Breast epithelium (tissue), 3 donors: ENCODE measurements around the gene RAP1GAP2.

ENCODE experiments used
- POLR2A ChIP-seq: fragments of 450-650 bp; IDR thresholded peaks from one replicate; pipeline ENCODE4 v1.6.1; 2016; ENCODE audit warnings: antibody characterized with exemption, mild to moderate bottlenecking, moderate library complexity
- TF ChIP-seq, protein P1 (sequence below), 3 donors: fragments of 450-650 bp; IDR thresholded peaks; one replicate each; pipeline ENCODE4 v1.5.1; 2016 to 2017; ENCODE audit warnings: antibody characterized with exemption in 3 of 3, mild to moderate bottlenecking in 3 of 3, moderate library complexity in 3 of 3

DNA sequence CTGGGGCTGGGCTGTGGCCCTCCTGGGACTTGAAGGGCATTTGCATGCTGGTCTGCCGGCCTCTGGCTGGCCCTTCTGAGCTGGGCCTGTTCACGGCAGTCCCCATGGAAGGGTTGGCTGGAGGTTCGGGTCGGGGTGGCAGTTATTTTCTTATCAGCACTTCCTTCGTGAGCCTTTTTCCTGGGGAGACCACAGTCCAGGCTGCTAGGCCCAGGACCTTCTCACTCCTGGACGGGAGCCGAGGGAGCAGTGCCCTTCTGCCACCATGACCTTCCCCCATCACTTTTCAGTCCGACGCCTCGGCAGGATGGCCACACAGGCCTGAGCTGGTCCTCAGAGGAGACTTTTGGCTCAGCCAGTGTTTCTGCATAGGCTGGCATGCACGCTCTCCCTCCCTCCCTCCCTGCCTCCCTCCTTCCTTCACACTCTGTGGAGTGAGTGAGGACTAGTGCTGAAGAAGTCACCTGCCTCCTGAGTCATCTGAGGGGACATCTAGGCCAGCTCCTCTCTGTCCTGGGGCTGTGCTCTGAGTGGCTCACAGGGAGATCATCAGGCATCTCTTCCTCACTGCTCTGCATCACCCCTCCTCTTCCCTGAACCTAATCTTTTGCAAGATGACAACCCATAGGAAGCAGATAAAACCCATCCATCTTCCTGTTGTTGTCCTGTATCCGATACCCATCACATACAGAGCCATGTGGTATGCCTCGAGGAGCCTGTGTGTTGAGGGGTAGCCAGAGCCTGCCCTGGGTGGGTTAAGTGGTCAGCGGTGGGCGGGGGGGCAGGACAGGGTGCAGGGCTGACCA, 109.7 kb downstream of the RAP1GAP2 start:
- TF ChIP-seq, protein P1, sequence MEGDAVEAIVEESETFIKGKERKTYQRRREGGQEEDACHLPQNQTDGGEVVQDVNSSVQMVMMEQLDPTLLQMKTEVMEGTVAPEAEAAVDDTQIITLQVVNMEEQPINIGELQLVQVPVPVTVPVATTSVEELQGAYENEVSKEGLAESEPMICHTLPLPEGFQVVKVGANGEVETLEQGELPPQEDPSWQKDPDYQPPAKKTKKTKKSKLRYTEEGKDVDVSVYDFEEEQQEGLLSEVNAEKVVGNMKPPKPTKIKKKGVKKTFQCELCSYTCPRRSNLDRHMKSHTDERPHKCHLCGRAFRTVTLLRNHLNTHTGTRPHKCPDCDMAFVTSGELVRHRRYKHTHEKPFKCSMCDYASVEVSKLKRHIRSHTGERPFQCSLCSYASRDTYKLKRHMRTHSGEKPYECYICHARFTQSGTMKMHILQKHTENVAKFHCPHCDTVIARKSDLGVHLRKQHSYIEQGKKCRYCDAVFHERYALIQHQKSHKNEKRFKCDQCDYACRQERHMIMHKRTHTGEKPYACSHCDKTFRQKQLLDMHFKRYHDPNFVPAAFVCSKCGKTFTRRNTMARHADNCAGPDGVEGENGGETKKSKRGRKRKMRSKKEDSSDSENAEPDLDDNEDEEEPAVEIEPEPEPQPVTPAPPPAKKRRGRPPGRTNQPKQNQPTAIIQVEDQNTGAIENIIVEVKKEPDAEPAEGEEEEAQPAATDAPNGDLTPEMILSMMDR (IDR thresholded peaks at IDR 0.05) = no peak
- no peak for TF ChIP-seq POLR2A
